Bronchial epithelial cell (primary cell): ENCODE results near the gene FBLN2. TPM values are rescaled to one million over a fixed set of nuclear protein-coding genes. Genes with fewer than 3 reads are reported as not detected.

ENCODE experiments used
- DNase-seq: peaks from one replicate; pipeline ENCODE4 v3.0.0-alpha.2; 2010; ENCODE audit warnings: low read depth
- FAIRE-seq: peaks from 2 replicates; lab custom pipeline; 2011; peaks lifted over from hg19 to GRCh38; lab: Jason Lieb, UNC
- H3K27me3 ChIP-seq: 2 replicates; pipeline ENCODE4 v1.5.1; 2011; ENCODE audit warnings: low read length; ENCODE audit not compliant: control insufficient read depth, insufficient read depth
- H3K36me3 ChIP-seq: 2 replicates; pipeline ENCODE4 v1.5.1; 2011; ENCODE audit warnings: low read length; ENCODE audit not compliant: control insufficient read depth, insufficient read depth
- H3K4me3 ChIP-seq: 2 replicates; pipeline ENCODE4 v1.5.1; 2011; ENCODE audit warnings: mild to moderate bottlenecking, low read depth, low read length, control low read depth
- total RNA-seq: library from RNA; depleted of rRNA; stranded (reverse); fragments of >200 nt; gene quantifications from 2 replicates; pipeline ENCODE4 v1.2.1, GENCODE V29; 2014
- TF ChIP-seq, protein P1 (sequence below): IDR thresholded peaks from 2 replicates; pipeline ENCODE4 v1.5.1; 2011; ENCODE audit warnings: mild to moderate bottlenecking, moderate library complexity, low read length, control low read depth, inconsistent platforms; ENCODE audit not compliant: insufficient read depth, severe bottlenecking

FBLN2 gene
- total RNA-seq, 1 donor from 2014 or later, result 4.7 TPM

GRCh38 chr3:13663781-13664535 is 115.0 kb downstream of the FBLN2 start:
- TF ChIP-seq, protein P1, sequence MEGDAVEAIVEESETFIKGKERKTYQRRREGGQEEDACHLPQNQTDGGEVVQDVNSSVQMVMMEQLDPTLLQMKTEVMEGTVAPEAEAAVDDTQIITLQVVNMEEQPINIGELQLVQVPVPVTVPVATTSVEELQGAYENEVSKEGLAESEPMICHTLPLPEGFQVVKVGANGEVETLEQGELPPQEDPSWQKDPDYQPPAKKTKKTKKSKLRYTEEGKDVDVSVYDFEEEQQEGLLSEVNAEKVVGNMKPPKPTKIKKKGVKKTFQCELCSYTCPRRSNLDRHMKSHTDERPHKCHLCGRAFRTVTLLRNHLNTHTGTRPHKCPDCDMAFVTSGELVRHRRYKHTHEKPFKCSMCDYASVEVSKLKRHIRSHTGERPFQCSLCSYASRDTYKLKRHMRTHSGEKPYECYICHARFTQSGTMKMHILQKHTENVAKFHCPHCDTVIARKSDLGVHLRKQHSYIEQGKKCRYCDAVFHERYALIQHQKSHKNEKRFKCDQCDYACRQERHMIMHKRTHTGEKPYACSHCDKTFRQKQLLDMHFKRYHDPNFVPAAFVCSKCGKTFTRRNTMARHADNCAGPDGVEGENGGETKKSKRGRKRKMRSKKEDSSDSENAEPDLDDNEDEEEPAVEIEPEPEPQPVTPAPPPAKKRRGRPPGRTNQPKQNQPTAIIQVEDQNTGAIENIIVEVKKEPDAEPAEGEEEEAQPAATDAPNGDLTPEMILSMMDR, result no peak
- Histone ChIP-seq H3K4me3 (no peak overlapping the region), H3K36me3 (no peaks in the 10 kb centered on the region), H3K27me3 (no peaks in the 10 kb centered on the region)
- FAIRE-seq, result no peak
- DNase-seq, result no peak

DNA sequence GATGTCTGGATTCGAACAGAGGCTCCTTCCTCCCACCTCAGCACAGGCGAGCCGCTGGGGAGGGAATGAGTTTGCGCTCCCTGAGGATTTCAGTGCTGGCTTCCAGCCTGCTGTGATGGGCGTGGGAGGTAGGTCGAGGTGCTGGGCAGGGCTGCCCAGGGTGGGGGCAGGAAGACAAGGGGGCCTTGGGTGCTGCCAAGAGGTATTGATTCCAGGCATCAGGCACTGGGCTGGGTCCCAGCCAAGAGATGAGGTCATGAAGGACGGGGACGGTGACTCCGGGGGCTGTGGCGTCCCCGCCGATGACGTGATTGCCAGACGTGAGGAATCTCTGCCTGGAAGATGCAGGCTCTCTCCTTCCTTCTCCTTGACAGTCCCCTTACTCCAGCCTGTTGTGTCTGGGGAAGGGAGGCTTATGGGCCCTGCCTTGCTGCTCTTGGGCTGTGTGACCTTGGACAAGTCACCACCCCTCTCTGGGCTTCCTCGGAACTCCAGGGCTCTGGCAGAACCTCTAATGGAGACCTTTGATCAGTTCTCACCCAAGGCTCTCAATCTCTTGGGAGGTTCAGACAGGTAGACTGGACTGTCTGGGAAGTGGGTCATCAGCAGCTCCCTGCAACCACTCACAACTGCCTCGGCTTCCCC is 116.8 kb downstream of the FBLN2 start:
- no peak for FAIRE-seq
- H3K4me3 ChIP-seq, result no peak overlapping the region

GRCh38 chr3:13666227-13666619 is 117.3 kb downstream of the FBLN2 start:
- Histone ChIP-seq H3K27me3 (no peaks in the 10 kb centered on the region), H3K4me3 (no peak overlapping the region), H3K36me3 (no peaks in the 10 kb centered on the region)
- TF ChIP-seq, protein P1, result no peak
- FAIRE-seq (no peak), DNase-seq (no peak)

More for the DNA sequence above, 116.8 kb downstream of the FBLN2 start:
- TF ChIP-seq, protein P1, result no peak
- no peaks in the 10 kb centered on the region for H3K27me3 ChIP-seq
- no peaks in the 10 kb centered on the region for H3K36me3 ChIP-seq
- no peak for DNase-seq

GRCh38 chr3:13666781-13667709 is 118.1 kb downstream of the FBLN2 start:
- Histone ChIP-seq H3K4me3 (no peak overlapping the region), H3K36me3 (no peaks in the 10 kb centered on the region), H3K27me3 (no peaks in the 10 kb centered on the region)
- FAIRE-seq (peak; percentile 62), DNase-seq (no peak)
- TF ChIP-seq, protein P1, result no peak

GRCh38 chr3:13668136-13668535 is 119.2 kb downstream of the FBLN2 start:
- no peak for DNase-seq
- Histone ChIP-seq H3K36me3 (no peaks in the 10 kb centered on the region), H3K4me3 (no peak overlapping the region), H3K27me3 (no peaks in the 10 kb centered on the region)
- TF ChIP-seq, protein P1, result no peak
- no peak for FAIRE-seq
